Stimulated activated memory B cell treated with anti-CD40 and anti-IgM and Interleukin-4, amounts not matched to agents 10 μg/mL and 1 μg/mL and 100 μg/mL, for 72 hours (primary cell): ENCODE results near the gene MAP4K3.
"Not testable (repeated sequence)": the region's sequence is repeated elsewhere in the genome, so short reads cannot be mapped to it uniquely, and the experiment has no call there.

Source experiments
- ATAC-seq: fragments of 150-1000 bp; cut with Tn5 transposase; 2 replicates; pipeline ENCODE4 v1.10.0; 2021
- H3K27ac Mint-ChIP-seq: one replicate; pipeline ENCODE4 v1.8.0; 2022; ENCODE audit warnings: mild to moderate bottlenecking, mixed read lengths
- H3K27me3 Mint-ChIP-seq: one replicate; pipeline ENCODE4 v1.8.0; 2022; ENCODE audit warnings: mixed read lengths
- H3K36me3 Mint-ChIP-seq: one replicate; pipeline ENCODE4 v1.8.0; 2022; ENCODE audit warnings: mixed read lengths
- H3K4me1 Mint-ChIP-seq: one replicate; pipeline ENCODE4 v1.8.0; 2022; ENCODE audit warnings: mixed read lengths
- H3K4me3 Mint-ChIP-seq: one replicate; pipeline ENCODE4 v1.8.0; 2022; ENCODE audit warnings: mild to moderate bottlenecking, moderate library complexity, mixed read lengths
- H3K9me3 Mint-ChIP-seq: one replicate; pipeline ENCODE4 v1.8.0; 2022; ENCODE audit warnings: mixed read lengths

MAP4K3 gene

GRCh38 chr2:39334529-39334928 is 102.6 kb downstream of the MAP4K3 start:
- no peaks in the 10 kb centered on the region for H3K4me1 Mint-ChIP-seq
- peaks cover 28% of the 10 kb centered on the region for H3K36me3 Mint-ChIP-seq
- no peak overlapping the region for H3K4me3 Mint-ChIP-seq
- no peaks in the 10 kb centered on the region for H3K27me3 Mint-ChIP-seq
- no peak for ATAC-seq
- no peak overlapping the region for H3K27ac Mint-ChIP-seq
- H3K9me3 Mint-ChIP-seq = no peaks in the 10 kb centered on the region

DNA sequence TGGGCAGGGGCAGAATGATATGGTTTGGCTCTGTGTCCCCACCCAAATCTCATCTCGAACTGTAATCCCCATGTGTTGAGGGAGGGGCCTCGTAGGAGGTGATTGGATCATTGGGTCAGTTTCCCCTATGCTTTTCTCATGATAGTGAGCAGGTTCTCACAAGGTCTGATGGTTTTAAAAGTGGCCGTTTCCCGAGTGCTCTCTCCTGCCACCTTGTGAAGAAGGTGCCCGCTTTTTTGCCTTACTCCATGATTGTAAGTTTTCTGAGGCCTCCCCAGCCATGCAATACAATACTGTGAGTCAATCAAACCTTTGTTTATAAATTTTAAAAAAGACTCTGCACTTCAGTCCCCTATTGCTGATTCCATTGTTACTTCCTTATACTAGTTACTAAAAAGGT is 110.4 kb downstream of the MAP4K3 start:
- Mint-ChIP-seq H3K9me3 (no peaks in the 10 kb centered on the region), H3K36me3 (peaks cover 42% of the 10 kb centered on the region), H3K27ac (no peak overlapping the region), H3K4me1 (no peaks in the 10 kb centered on the region), H3K4me3 (no peak overlapping the region), H3K27me3 (no peaks in the 10 kb centered on the region)
- no peak for ATAC-seq

DNA sequence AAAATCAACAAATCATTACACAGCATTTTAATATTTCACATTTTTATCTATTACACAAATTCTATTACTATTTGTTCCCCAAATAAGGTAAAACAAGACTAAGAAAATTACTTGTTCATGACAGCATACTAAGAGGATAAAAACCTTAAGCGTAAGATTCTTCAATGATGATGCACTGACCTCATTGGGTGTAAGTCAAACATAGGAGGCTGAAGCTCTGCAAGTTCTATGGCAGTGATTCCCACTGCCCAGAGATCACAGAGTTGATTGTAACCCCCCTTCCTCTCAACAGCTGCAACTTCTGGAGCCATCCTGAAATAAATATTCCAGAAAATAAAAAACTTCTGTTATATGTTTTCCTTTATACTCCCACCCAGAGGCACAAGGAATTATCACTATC is 111.1 kb downstream of the MAP4K3 start:
- H3K9me3 Mint-ChIP-seq = no peaks in the 10 kb centered on the region
- no peak overlapping the region for H3K27ac Mint-ChIP-seq
- H3K4me3 Mint-ChIP-seq = no peak overlapping the region
- no peak for ATAC-seq
- no peaks in the 10 kb centered on the region for H3K27me3 Mint-ChIP-seq
- H3K36me3 Mint-ChIP-seq = peaks cover 38% of the 10 kb centered on the region
- no peaks in the 10 kb centered on the region for H3K4me1 Mint-ChIP-seq

GRCh38 chr2:39321056-39322035 is 115.7 kb downstream of the MAP4K3 start:
- not testable (repeated sequence) for H3K27me3 Mint-ChIP-seq, H3K27ac Mint-ChIP-seq, H3K4me3 Mint-ChIP-seq, H3K4me1 Mint-ChIP-seq, H3K36me3 Mint-ChIP-seq, ATAC-seq, H3K9me3 Mint-ChIP-seq

- peaks cover 5% of the 10 kb centered on the region for H3K36me3 Mint-ChIP-seq
These were observed 116.9 kb downstream of the MAP4K3 start for GRCh38 chr2:39320162-39320561.

GRCh38 chr2:39313575-39313974 is 123.5 kb downstream of the MAP4K3 start:
- Mint-ChIP-seq H3K9me3 (no peaks in the 10 kb centered on the region), H3K4me3 (no peak overlapping the region), H3K4me1 (no peaks in the 10 kb centered on the region), H3K27ac (no peak overlapping the region), H3K36me3 (peaks cover 10% of the 10 kb centered on the region), H3K27me3 (no peaks in the 10 kb centered on the region)
- ATAC-seq = no peak

More at GRCh38 chr2:39320162-39320561, 116.9 kb downstream of the MAP4K3 start:
- Mint-ChIP-seq H3K27ac (no peak overlapping the region), H3K4me1 (no peaks in the 10 kb centered on the region), H3K9me3 (no peaks in the 10 kb centered on the region), H3K4me3 (no peak overlapping the region), H3K27me3 (no peaks in the 10 kb centered on the region)
- ATAC-seq = no peak

- no peak for ATAC-seq
- Mint-ChIP-seq H3K36me3 (peaks cover 10% of the 10 kb centered on the region), H3K27ac (no peak overlapping the region), H3K27me3 (no peaks in the 10 kb centered on the region), H3K4me1 (no peaks in the 10 kb centered on the region), H3K9me3 (no peaks in the 10 kb centered on the region), H3K4me3 (no peak overlapping the region)
These were observed 125.6 kb downstream of the MAP4K3 start for GRCh38 chr2:39311469-39311868.

DNA sequence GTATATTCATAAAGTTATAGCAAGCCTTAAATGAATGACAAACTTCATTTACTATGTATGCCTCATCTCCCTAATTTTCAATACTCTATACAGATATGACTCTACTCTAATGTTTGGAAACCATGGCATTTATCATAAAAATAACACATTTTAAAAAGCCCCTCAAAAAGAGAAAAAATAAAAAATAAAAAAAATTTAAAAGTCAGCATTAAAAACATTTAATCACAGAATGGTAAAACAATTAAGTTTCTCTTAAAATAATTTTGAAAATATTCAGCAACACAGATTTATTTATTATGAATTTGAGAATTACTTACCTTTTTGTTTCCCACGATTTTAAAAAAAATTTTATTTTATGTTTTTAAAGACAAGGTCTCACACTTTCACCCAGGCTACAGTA is 128.3 kb downstream of the MAP4K3 start:
- Mint-ChIP-seq H3K27ac (no peak overlapping the region), H3K4me1 (no peaks in the 10 kb centered on the region), H3K4me3 (no peak overlapping the region), H3K9me3 (no peaks in the 10 kb centered on the region), H3K36me3 (peaks cover 16% of the 10 kb centered on the region), H3K27me3 (no peaks in the 10 kb centered on the region)
- no peak for ATAC-seq

DNA sequence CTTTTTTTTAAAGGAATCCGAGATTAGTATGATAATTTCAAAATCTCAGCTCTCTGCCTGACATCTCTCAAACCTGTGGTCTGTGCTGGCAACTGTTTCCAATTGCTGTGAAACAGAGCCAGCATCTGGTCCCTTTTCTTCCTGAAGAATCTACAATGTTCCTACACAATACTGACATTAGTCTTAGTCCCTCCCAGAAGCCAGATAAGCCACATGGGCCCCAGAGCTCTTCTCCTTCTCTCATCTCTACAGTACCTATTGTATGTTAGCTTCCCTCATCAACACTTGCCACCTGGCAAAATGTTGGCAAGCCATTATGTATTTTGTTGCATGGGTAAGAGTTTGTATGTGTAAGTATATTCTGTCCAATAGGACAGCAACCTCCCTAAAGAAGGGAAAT is 130.5 kb downstream of the MAP4K3 start:
- no peak overlapping the region for H3K4me3 Mint-ChIP-seq
- ATAC-seq = no peak
- no peaks in the 10 kb centered on the region for H3K4me1 Mint-ChIP-seq
- H3K27me3 Mint-ChIP-seq = no peaks in the 10 kb centered on the region
- H3K27ac Mint-ChIP-seq = no peak overlapping the region
- H3K36me3 Mint-ChIP-seq = peaks cover 6% of the 10 kb centered on the region
- H3K9me3 Mint-ChIP-seq = no peaks in the 10 kb centered on the region

GRCh38 chr2:39304729-39305128 is 132.4 kb downstream of the MAP4K3 start:
- Mint-ChIP-seq H3K27ac (no peak overlapping the region), H3K27me3 (no peaks in the 10 kb centered on the region), H3K36me3 (peaks cover 6% of the 10 kb centered on the region), H3K4me3 (no peak overlapping the region), H3K4me1 (no peaks in the 10 kb centered on the region), H3K9me3 (no peaks in the 10 kb centered on the region)
- no peak for ATAC-seq

GRCh38 chr2:39304200-39304599 is 132.9 kb downstream of the MAP4K3 start:
- Mint-ChIP-seq H3K4me1 (no peaks in the 10 kb centered on the region), H3K27me3 (no peaks in the 10 kb centered on the region), H3K27ac (no peak overlapping the region), H3K4me3 (no peak overlapping the region), H3K9me3 (no peaks in the 10 kb centered on the region), H3K36me3 (peaks cover 6% of the 10 kb centered on the region)
- no peak for ATAC-seq

DNA sequence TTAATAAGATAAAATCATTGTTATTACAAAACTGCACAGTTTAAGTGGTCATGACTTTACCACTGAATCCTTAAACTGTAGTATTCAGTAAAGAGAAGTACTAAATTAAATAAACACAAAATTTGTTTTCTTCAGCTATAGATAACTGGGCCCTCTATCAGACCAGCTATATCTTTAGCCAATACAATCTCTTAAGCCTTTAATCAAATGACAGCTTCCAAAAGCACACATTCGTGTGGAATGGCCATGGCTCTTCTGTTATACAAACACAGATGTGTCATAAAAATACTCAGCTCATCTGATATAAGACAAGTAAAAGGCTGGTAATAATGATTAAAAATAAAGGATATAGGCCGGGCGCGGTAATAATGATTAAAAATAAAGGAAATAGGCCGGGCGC is 135.7 kb downstream of the MAP4K3 start:
- Mint-ChIP-seq H3K4me3 (no peak overlapping the region), H3K27ac (no peak overlapping the region), H3K36me3 (peaks cover 6% of the 10 kb centered on the region), H3K9me3 (no peaks in the 10 kb centered on the region), H3K27me3 (no peaks in the 10 kb centered on the region), H3K4me1 (no peaks in the 10 kb centered on the region)
- ATAC-seq = no peak

DNA sequence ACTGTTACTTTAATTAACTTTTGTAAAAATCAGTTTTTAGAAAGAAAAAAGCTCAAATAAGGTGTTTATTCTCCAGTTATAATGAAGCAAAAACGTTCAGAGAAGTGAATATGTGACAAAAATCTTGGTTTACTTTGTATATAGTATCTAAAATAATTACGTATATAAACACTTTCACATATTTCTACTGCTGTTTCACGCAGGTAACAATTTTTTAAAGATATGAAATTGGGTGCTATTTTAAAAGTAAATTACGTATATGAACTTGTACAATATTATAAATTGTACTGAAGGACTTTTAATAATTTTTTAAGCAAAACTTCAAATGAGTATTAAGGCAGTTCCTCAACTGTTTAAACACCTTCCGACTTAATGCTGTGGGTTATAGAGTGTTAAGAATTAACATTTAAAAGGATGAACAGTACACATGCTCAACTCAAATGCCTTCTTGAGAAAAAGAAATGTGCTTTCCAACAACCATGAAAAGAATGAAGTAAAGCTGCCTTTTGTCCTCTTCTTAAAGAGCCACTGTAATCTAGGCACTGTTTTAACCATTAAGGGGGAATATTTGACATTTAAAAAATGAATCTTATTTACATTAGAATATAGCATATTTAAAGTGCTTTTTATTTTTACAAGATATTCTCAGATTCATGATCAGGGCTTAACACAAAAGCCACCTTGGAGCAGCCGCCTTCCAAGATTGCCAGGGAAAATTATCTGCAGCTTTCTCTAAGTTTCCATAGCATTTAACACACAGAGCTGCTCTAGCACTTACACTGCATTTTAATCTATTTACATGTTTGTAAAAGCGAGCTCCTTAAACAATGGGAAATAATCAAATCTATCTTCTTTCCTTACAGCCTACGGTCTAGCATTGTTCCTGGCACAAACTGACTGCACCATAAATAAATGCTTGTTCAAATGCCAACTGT is 136.8 kb downstream of the MAP4K3 start:
- ATAC-seq = no peak
- Mint-ChIP-seq H3K4me3 (no peak overlapping the region), H3K27ac (no peak overlapping the region), H3K36me3 (peaks cover 6% of the 10 kb centered on the region), H3K9me3 (no peaks in the 10 kb centered on the region), H3K27me3 (no peaks in the 10 kb centered on the region), H3K4me1 (no peaks in the 10 kb centered on the region)

DNA sequence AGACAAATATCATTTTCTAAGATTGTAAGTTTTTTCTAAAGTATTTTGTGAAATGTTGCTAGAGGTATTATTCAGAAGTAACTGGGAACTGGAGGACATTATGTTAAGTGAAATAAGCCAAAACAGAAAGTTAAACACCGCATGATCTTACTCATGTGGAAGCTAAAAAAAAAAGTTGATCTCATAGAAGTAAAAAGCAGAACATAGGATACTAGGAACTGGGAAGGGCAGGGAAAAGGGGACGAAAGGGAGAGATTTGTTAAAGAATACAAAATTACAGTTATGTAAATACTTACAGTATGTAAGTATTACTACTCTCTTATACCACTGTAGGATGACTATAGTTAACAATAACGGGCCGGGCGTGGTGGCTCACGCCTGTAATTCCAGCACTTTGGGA is 146.7 kb downstream of the MAP4K3 start:
- no peaks in the 10 kb centered on the region for H3K27me3 Mint-ChIP-seq
- H3K4me1 Mint-ChIP-seq = no peaks in the 10 kb centered on the region
- H3K9me3 Mint-ChIP-seq = no peaks in the 10 kb centered on the region
- H3K27ac Mint-ChIP-seq = no peak overlapping the region
- no peak overlapping the region for H3K4me3 Mint-ChIP-seq
- H3K36me3 Mint-ChIP-seq = peaks cover 26% of the 10 kb centered on the region
- no peak for ATAC-seq

DNA sequence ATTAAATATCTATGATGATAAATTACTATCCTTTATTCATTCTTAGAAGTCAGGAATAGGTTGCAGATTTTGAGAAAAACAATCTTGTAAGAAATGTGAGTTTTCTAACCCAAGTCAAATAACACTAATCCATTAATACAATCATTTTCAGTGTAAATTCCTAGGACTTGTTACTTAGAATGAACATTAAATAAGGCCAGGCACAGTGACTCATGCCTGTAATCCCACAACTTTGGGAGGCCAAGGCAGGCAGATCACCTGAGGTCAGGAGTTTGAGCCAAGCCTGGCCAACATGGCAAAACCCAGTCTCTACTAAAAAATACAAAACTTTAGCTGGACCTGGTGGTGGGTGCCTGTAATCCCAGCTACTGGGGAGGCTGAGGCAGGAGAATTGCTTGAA is 147.5 kb downstream of the MAP4K3 start:
- no peaks in the 10 kb centered on the region for H3K9me3 Mint-ChIP-seq
- H3K36me3 Mint-ChIP-seq = peaks cover 26% of the 10 kb centered on the region
- H3K27me3 Mint-ChIP-seq = no peaks in the 10 kb centered on the region
- no peak for ATAC-seq
- H3K27ac Mint-ChIP-seq = no peak overlapping the region
- no peaks in the 10 kb centered on the region for H3K4me1 Mint-ChIP-seq
- H3K4me3 Mint-ChIP-seq = no peak overlapping the region
